Testis (tissue), 3 donors: Measurements from ENCODE around the gene DLG1. TPM values are rescaled to one million over a fixed set of nuclear protein-coding genes. Genes with fewer than 3 reads are reported as not detected.

Experiments
- DNase-seq: peaks from one replicate; pipeline ENCODE4 v3.0.0-alpha.2; 2019
- H3K27ac ChIP-seq, 2 donors: fragments of 200-600 bp; sonication (generic); one replicate each; pipeline ENCODE4 v1.5.1; 2019
- H3K27me3 ChIP-seq: fragments of 200-600 bp; sonication (generic); one replicate; pipeline ENCODE4 v1.5.1; 2019
- H3K36me3 ChIP-seq: fragments of 200-600 bp; sonication (generic); one replicate; pipeline ENCODE4 v1.5.1; 2017; ENCODE audit warnings: low read depth; ENCODE audit errors: missing control alignments
- H3K4me1 ChIP-seq: fragments of 200-600 bp; sonication (generic); one replicate; pipeline ENCODE4 v1.5.1; 2019
- H3K4me3 ChIP-seq, 2 donors: fragments of 200-600 bp; sonication (generic); one replicate each; pipeline ENCODE4 v1.5.1; 2017 to 2019
- H3K9me3 ChIP-seq: fragments of 200-600 bp; sonication (generic); one replicate; pipeline ENCODE4 v1.5.1; 2017
- CTCF ChIP-seq, 3 experiments: fragments of 450-650 bp in 2 of 3; fragments of 200-600 bp in 1 of 3; sonication (generic) in 1 of 3; IDR thresholded peaks; one replicate each; pipeline ENCODE4 v1.5.1; 2016 to 2019; ENCODE audit warnings: antibody characterized with exemption in 3 of 3, mild to moderate bottlenecking in 2 of 3, moderate library complexity in 1 of 3
- POLR2A ChIP-seq: fragments of 450-650 bp; IDR thresholded peaks from one replicate; pipeline ENCODE4 v1.6.1; 2017; ENCODE audit warnings: antibody characterized with exemption, mild to moderate bottlenecking, moderate library complexity
- WGBS, 2 donors: methylation state at CpG; one replicate each; pipeline ENCODE4 v1.1.5; 2018; 5-methylcytosine and 5-hydroxymethylcytosine counted together
- intact Hi-C: fragments of 100-400 bp; cut with DNase I; formaldehyde crosslinking; loops from one replicate; pipeline ENCODE4 v1.15.1; 2023; ENCODE audit warnings: low total_unique reads
- polyA plus RNA-seq: library from polyadenylated mRNA; stranded (reverse); fragments of 350-450 nt; fragmentation: Illumina TruSeq; extraction: RNeasy Lipid Tissue Mini Kit (QIAGEN cat#74804); gene quantifications from one replicate; pipeline ENCODE4 v1.2.3, GENCODE V29; 2014; ENCODE audit warnings: low read depth, low replicate concordance; ENCODE audit not compliant: insufficient read depth
- total RNA-seq, 2 donors: library from RNA; depleted of rRNA; stranded (reverse); fragments of >200 nt; gene quantifications; one replicate each; pipeline ENCODE4 v1.2.3, GENCODE V29; 2016

The DLG1 gene
- total and polyA plus RNA-seq, 3 donors from 2014 or later = 37.4 to 99.4 (median 99.3) TPM

- TF ChIP-seq CTCF (IDR thresholded peaks at IDR 0.05) = no peak
- TF ChIP-seq POLR2A = no peak
- WGBS, 2 donors = 91 to 92% methylated on average over 6 of the region's 6 CpGs
- DNase-seq = no peak
- intact Hi-C loops = no loop called here
- no peaks in the 10 kb centered on the region for H3K27me3 ChIP-seq
- no peaks in the 10 kb centered on the region for H3K9me3 ChIP-seq
- no peaks in the 10 kb centered on the region for H3K36me3 ChIP-seq
- no peaks in the 10 kb centered on the region for H3K4me1 ChIP-seq
- H3K4me3 ChIP-seq = no peak overlapping the region
- no peak overlapping the region for H3K27ac ChIP-seq
Measured at GRCh38 chr3:197124713-197125112, 173.7 kb downstream of the DLG1 start.

GRCh38 chr3:197122394-197122793 is 176.0 kb downstream of the DLG1 start:
- Histone ChIP-seq H3K4me3 (no peak overlapping the region), H3K36me3 (no peaks in the 10 kb centered on the region), H3K9me3 (no peaks in the 10 kb centered on the region), H3K27me3 (no peaks in the 10 kb centered on the region), H3K27ac (no peak overlapping the region), H3K4me1 (no peaks in the 10 kb centered on the region)
- TF ChIP-seq POLR2A (no peak), CTCF (IDR thresholded peaks at IDR 0.05) (no peak)
- intact Hi-C loops = no loop called here
- WGBS, 2 donors = 50 to 74% methylated on average over 2 of the region's 2 CpGs
- no peak for DNase-seq

- DNase-seq = no peak
- Histone ChIP-seq H3K36me3 (no peaks in the 10 kb centered on the region), H3K27ac (no peak overlapping the region), H3K4me3 (no peak overlapping the region), H3K9me3 (no peaks in the 10 kb centered on the region), H3K4me1 (no peaks in the 10 kb centered on the region), H3K27me3 (no peaks in the 10 kb centered on the region)
- intact Hi-C loops = no loop called here
- TF ChIP-seq CTCF (IDR thresholded peaks at IDR 0.05) = no peak
- TF ChIP-seq POLR2A = no peak
- WGBS, 2 donors = 93 to 94% methylated on average over 2 of the region's 2 CpGs
Measured at GRCh38 chr3:197117114-197117513, 181.3 kb downstream of the DLG1 start.

- H3K36me3 ChIP-seq = no peaks in the 10 kb centered on the region
- no peaks in the 10 kb centered on the region for H3K27me3 ChIP-seq
- intact Hi-C loops = no loop called here
- TF ChIP-seq POLR2A (no peak), CTCF (IDR thresholded peaks at IDR 0.05) (no peak)
- H3K4me1 ChIP-seq = no peaks in the 10 kb centered on the region
- no peak overlapping the region for H3K4me3 ChIP-seq
- H3K27ac ChIP-seq = no peak overlapping the region
- no peaks in the 10 kb centered on the region for H3K9me3 ChIP-seq
- no peak for DNase-seq
- WGBS, 2 donors = 97 to 98% methylated on average over 3 of the region's 3 CpGs
Measured at GRCh38 chr3:197114007-197114406, 184.4 kb downstream of the DLG1 start.

GRCh38 chr3:197111685-197112084 is 186.7 kb downstream of the DLG1 start:
- no peak overlapping the region for H3K27ac ChIP-seq
- no peaks in the 10 kb centered on the region for H3K36me3 ChIP-seq
- no peaks in the 10 kb centered on the region for H3K9me3 ChIP-seq
- H3K4me3 ChIP-seq = no peak overlapping the region
- TF ChIP-seq POLR2A (no peak), CTCF (IDR thresholded peaks at IDR 0.05) (no peak)
- H3K4me1 ChIP-seq = no peaks in the 10 kb centered on the region
- no peaks in the 10 kb centered on the region for H3K27me3 ChIP-seq
- DNase-seq = no peak
- intact Hi-C loops = no loop called here
